SK-N-MC (cell line): ENCODE results near the gene ZNF784.

Experiments used
- EZH2 ChIP-seq: fragments of 200-600 bp; sonication (generic); IDR thresholded peaks from one replicate; pipeline ENCODE4 v1.6.1; 2017; ENCODE audit warnings: antibody characterized with exemption
- POLR2AphosphoS5 ChIP-seq: IDR thresholded peaks from 2 replicates; pipeline ENCODE4 v1.6.1; 2012; ENCODE audit warnings: mild to moderate bottlenecking, low read depth, low read length, borderline replicate concordance

DNA sequence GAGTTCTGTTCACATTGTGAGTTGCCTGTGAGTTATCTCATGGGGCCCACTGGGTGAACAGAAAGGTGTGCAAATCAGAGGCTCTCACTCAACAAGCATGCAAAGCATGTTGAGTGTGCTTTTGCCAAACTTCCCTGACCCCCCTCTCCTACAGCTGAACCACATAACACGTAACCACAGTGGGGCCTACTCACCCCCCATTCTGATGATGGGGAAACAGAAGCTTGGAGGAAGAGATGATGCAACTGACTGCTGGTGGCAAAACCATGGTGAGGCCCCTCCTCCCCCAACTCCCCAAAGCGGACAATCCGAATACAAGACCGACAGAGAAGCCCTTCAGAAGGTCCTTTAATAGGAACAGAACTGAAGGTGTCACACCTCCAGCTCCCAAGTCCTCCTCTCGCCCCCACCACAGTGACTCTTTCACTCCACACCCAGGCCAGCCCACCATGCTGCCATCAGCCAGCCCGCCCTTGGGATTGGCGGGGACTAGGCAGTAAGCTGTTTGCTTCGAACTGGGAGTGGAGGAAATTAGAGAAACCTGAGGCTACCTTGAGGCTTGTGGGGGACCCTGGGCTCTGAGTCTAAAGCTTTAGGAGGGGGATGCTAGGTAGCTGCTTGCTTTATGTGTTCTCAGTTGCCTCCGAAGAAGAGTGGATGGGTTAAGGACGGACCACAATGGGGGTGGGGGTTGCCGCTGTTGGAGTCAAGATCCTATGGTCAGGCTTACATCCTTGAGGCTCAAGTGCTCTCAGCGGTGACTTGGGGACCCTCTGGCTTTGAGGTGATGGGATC lies 3.8 kb downstream of the ZNF784 start:
- no peak; the same call in 1 of the 2 replicates for TF ChIP-seq POLR2AphosphoS5
- no peak for TF ChIP-seq EZH2
